Esophagus squamous epithelium (tissue), 4 donors: ENCODE results near the gene PFDN6.
A peak's percentile ranks its signal among the peaks of the same experiment; 100 is the strongest.

Experiments
- POLR2A ChIP-seq, 4 donors: fragments of 450-650 bp; IDR thresholded peaks; one replicate each; pipeline ENCODE4 v1.6.1; 2017; ENCODE audit warnings: antibody characterized with exemption in 4 of 4, mild to moderate bottlenecking in 4 of 4, moderate library complexity in 3 of 4
- TF ChIP-seq, protein P1 (sequence below), 6 experiments: fragments of 450-650 bp in 4 of 6; fragments of 200-600 bp in 2 of 6; sonication (generic) in 2 of 6; IDR thresholded peaks; one replicate each; pipeline ENCODE4 v1.5.1; 2016 to 2019; ENCODE audit warnings: antibody characterized with exemption in 6 of 6, mild to moderate bottlenecking in 4 of 6, moderate library complexity in 4 of 6

DNA sequence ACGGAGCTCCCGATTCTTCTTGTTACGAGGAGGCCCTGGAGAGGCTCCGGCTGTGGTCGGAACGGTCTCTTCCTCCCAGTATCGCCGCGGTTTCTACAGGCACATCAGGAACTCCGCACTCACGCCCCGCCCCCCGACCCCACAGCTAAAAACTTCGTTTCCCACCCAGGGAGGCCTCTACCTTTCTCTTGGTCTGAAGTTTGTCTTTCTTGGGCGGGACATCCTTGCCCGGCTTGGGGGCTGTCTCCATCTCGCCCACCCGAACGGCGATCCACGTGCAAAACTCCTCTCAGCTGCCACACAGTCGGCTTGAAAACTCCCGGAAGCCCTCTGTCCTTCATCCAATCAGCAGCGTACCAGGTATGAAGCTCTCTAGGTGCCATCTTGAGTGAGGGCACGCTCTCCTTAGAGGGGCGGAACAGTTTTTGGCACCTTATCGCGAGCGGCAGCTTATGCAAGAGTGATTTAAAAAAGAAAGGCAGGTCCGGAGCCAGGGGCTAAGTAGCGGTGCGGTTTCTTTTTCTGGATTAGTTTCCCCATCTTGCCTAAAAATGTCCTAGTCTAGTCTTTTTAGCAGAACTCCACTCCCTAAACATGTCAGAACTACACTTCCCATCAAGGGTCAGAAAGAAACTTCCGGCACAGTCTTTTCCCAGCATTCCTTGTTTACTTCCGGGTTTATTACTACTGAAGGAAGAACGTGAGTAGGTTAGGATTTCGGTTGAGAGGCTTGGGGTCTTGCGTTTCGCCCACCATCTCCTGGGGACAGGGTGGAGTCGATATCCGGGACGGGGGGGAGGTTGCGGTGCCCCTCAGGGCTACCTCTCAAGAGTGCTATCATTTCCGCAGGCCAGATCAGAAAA is at the start of gene PFDN6, which contains the start of gene WDR46:
- TF ChIP-seq, protein P1, sequence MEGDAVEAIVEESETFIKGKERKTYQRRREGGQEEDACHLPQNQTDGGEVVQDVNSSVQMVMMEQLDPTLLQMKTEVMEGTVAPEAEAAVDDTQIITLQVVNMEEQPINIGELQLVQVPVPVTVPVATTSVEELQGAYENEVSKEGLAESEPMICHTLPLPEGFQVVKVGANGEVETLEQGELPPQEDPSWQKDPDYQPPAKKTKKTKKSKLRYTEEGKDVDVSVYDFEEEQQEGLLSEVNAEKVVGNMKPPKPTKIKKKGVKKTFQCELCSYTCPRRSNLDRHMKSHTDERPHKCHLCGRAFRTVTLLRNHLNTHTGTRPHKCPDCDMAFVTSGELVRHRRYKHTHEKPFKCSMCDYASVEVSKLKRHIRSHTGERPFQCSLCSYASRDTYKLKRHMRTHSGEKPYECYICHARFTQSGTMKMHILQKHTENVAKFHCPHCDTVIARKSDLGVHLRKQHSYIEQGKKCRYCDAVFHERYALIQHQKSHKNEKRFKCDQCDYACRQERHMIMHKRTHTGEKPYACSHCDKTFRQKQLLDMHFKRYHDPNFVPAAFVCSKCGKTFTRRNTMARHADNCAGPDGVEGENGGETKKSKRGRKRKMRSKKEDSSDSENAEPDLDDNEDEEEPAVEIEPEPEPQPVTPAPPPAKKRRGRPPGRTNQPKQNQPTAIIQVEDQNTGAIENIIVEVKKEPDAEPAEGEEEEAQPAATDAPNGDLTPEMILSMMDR (IDR thresholded peaks at IDR 0.05), result no peak
- peak in 1 of 4 donors; percentile 45 for TF ChIP-seq POLR2A (IDR thresholded peaks at IDR 0.05)
